Fibroblast of skin of back (primary cell): Measurements from ENCODE around the gene KRTDAP.

Experiments
- DNase-seq: peaks from one replicate; pipeline ENCODE4 v3.0.0-alpha.2; 2013

The KRTDAP gene

GRCh38 chr19:35449359-35450043 is 40.8 kb downstream of the KRTDAP start:
- no peak for DNase-seq

GRCh38 chr19:35447606-35448469 is 42.4 kb downstream of the KRTDAP start, which contains the start of gene FFAR2:
TSS of gene FFAR2 (plus strand) at chr19:35448257. CDS start at chr19:35449715, 1,458 bp downstream.
- no peak for DNase-seq

GRCh38 chr19:35445826-35446593 is 44.3 kb downstream of the KRTDAP start:
- DNase-seq = no peak

GRCh38 chr19:35444735-35445134 is 45.5 kb downstream of the KRTDAP start:
- DNase-seq = no peak

- no peak for DNase-seq
These were observed 48.2 kb downstream of the KRTDAP start for GRCh38 chr19:35442091-35442490.

- DNase-seq = no peak
These were observed 50.3 kb downstream of the KRTDAP start for GRCh38 chr19:35439921-35440320.

GRCh38 chr19:35438527-35438926 is 51.7 kb downstream of the KRTDAP start:
- DNase-seq = no peak

- no peak for DNase-seq
These were observed 52.2 kb downstream of the KRTDAP start for GRCh38 chr19:35438096-35438495.

- DNase-seq = no peak
These were observed 52.8 kb downstream of the KRTDAP start for GRCh38 chr19:35437406-35437951.
